Type B pancreatic cell (in vitro differentiated cells): Measurements from ENCODE around the gene C5. TPM values are rescaled to one million over a fixed set of nuclear protein-coding genes. Genes with fewer than 3 reads are reported as not detected.

Experiments
- DNase-seq: peaks from one replicate; pipeline ENCODE4 v3.0.0; 2021; ENCODE audit warnings: mixed read lengths; ENCODE audit not compliant: unreplicated experiment; ENCODE audit errors: extremely low spot score
- H3K27ac Mint-ChIP-seq: 2 replicates; pipeline ENCODE4 v1.8.0; 2021; ENCODE audit warnings: mild to moderate bottlenecking, mixed read lengths
- H3K27me3 Mint-ChIP-seq: 2 replicates; pipeline ENCODE4 v1.8.0; 2021; ENCODE audit warnings: mixed read lengths
- H3K36me3 Mint-ChIP-seq: 2 replicates; pipeline ENCODE4 v1.8.0; 2021; ENCODE audit warnings: mixed read lengths
- H3K4me1 Mint-ChIP-seq: one replicate; pipeline ENCODE4 v1.8.0; 2021; ENCODE audit warnings: mixed read lengths; ENCODE audit not compliant: unreplicated experiment
- H3K4me3 Mint-ChIP-seq: 2 replicates; pipeline ENCODE4 v1.8.0; 2021; ENCODE audit warnings: mild to moderate bottlenecking, mixed read lengths
- H3K9me3 Mint-ChIP-seq: 2 replicates; pipeline ENCODE4 v1.8.0; 2021; ENCODE audit warnings: mixed read lengths
- CTCF ChIP-seq: fragments of 200-600 bp; sonication (generic); conservative IDR thresholded peaks from 2 replicates; pipeline ENCODE4 v1.5.0; 2021; ENCODE audit warnings: antibody characterized with exemption, mild to moderate bottlenecking
- total RNA-seq: library from RNA; stranded (reverse); gene quantifications from 2 replicates; pipeline ENCODE4 v1.2.1, GENCODE V29; 2021; ENCODE audit warnings: low replicate concordance

The C5 gene
- total RNA-seq, 1 donor from 2014 or later, result 10.0 TPM

GRCh38 chr9:120920806-120921178 is 129.3 kb downstream of the C5 start:
- TF ChIP-seq CTCF, result no peak
- Mint-ChIP-seq H3K36me3 (no peaks in the 10 kb centered on the region), H3K27ac (no peak overlapping the region), H3K27me3 (no peaks in the 10 kb centered on the region), H3K4me1 (peaks cover 28% of the 10 kb centered on the region), H3K4me3 (no peak overlapping the region), H3K9me3 (no peaks in the 10 kb centered on the region)
- DNase-seq, result no peak

GRCh38 chr9:120919843-120920805 is 130.0 kb downstream of the C5 start:
- Mint-ChIP-seq H3K36me3 (no peaks in the 10 kb centered on the region), H3K9me3 (no peaks in the 10 kb centered on the region), H3K4me1 (peaks cover 28% of the 10 kb centered on the region), H3K27me3 (no peaks in the 10 kb centered on the region), H3K27ac (no peak overlapping the region), H3K4me3 (no peak overlapping the region)
- no peak for TF ChIP-seq CTCF
- no peak for DNase-seq

- TF ChIP-seq CTCF, result no peak
- H3K27me3 Mint-ChIP-seq, result no peaks in the 10 kb centered on the region
- H3K4me3 Mint-ChIP-seq, result no peak overlapping the region
- H3K4me1 Mint-ChIP-seq, result peaks cover 28% of the 10 kb centered on the region
- H3K36me3 Mint-ChIP-seq, result no peaks in the 10 kb centered on the region
- H3K27ac Mint-ChIP-seq, result no peak overlapping the region
- DNase-seq, result no peak
- no peaks in the 10 kb centered on the region for H3K9me3 Mint-ChIP-seq
These were observed 130.9 kb downstream of the C5 start for GRCh38 chr9:120918931-120919842.

- no peak for DNase-seq
- H3K36me3 Mint-ChIP-seq, result no peaks in the 10 kb centered on the region
- H3K27me3 Mint-ChIP-seq, result no peaks in the 10 kb centered on the region
- H3K27ac Mint-ChIP-seq, result no peak overlapping the region
- H3K9me3 Mint-ChIP-seq, result no peaks in the 10 kb centered on the region
- no peak for TF ChIP-seq CTCF
- no peak overlapping the region for H3K4me3 Mint-ChIP-seq
- H3K4me1 Mint-ChIP-seq, result peaks cover 28% of the 10 kb centered on the region
These were observed 131.9 kb downstream of the C5 start for GRCh38 chr9:120917929-120918762.
